ENCODE results near the gene PIK3CA. TPM values are rescaled to one million over a fixed set of nuclear protein-coding genes. Genes with fewer than 3 reads are reported as not detected.

Gene PIK3CA
- total RNA-seq, 1 experiment from 2014 or later: 12.0 TPM

DNA sequence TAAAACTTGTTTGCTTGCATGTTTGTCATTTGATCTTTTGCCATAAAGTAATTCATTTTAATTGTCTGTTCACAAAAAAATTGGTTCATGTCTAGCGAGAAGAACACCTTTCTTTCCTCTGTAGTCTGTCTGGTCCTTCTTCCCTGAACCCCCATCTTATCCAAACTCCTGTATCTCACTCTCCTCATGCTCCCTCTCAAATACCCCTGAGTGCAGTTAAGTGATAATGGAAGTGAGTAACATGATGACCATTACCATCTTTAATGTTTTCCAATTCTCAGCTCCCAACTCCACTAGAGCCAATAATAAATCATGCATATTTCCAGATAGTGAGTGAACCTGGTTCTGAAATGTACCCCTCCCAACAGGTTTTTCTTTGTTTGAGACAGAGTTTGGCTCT, 116.9 kb downstream of the PIK3CA start:
- Histone ChIP-seq H3T11ph (ENCODE audit: low read length) (no peak overlapping the region), H4K91ac (ENCODE audit: insufficient read length, low read depth, low read length) (no peak overlapping the region), H3K23me2 (ENCODE audit: insufficient read length, low read depth, low read length, poor library complexity, severe bottlenecking) (peaks cover 4% of the 10 kb centered on the region), H3K23ac (ENCODE audit: insufficient read length, low read depth, low read length) (no peak overlapping the region), H3K27ac (ENCODE audit: insufficient read length, low read depth, low read length) (no peak overlapping the region), H3K9me3 (ENCODE audit: control insufficient read depth, low read depth, low read length) (no peaks in the 10 kb centered on the region), H3K79me1 (ENCODE audit: insufficient read depth, low read depth, low read length, poor library complexity, severe bottlenecking) (no peaks in the 10 kb centered on the region), H3K27me3 (ENCODE audit: insufficient read depth, low read length) (no peaks in the 10 kb centered on the region), H2BK15ac (ENCODE audit: low read depth, low read length) (no peak overlapping the region), H2BK20ac (ENCODE audit: low read depth, low read length, poor library complexity, severe bottlenecking) (no peak overlapping the region), H4K8ac (replicated peaks; ENCODE audit: insufficient read length, low read depth, low read length) (no peak overlapping the region), H4K20me1 (ENCODE audit: control insufficient read depth, insufficient read depth, insufficient read length) (no peaks in the 10 kb centered on the region), H3K4ac (ENCODE audit: low read depth, low read length) (no peak overlapping the region), H3K9ac (ENCODE audit: extremely low read depth, insufficient read length, low read length) (no peak overlapping the region), H2AFZ (ENCODE audit: low read length) (no peak overlapping the region), H3K4me1 (ENCODE audit: insufficient read depth, low read length) (no peaks in the 10 kb centered on the region), H3K79me2 (ENCODE audit: insufficient read depth, low read length) (no peaks in the 10 kb centered on the region), H3K4me2 (ENCODE audit: insufficient read depth, insufficient read length, low read length) (no peak overlapping the region), H3K14ac (ENCODE audit: insufficient read depth, low read length) (no peak overlapping the region), H3K18ac (ENCODE audit: insufficient read length, low read depth, low read length) (no peak overlapping the region), H3K56ac (ENCODE audit: insufficient read length, low read depth, low read length) (no peak overlapping the region), H2BK120ac (ENCODE audit: low read depth, low read length, poor library complexity, severe bottlenecking) (no peak overlapping the region), H4K5ac (ENCODE audit: insufficient read length, low read depth, low read length) (no peak overlapping the region), H2BK5ac (ENCODE audit: insufficient read length, low read length) (no peak overlapping the region), H2BK12ac (ENCODE audit: insufficient read length, low read depth, low read length) (no peak overlapping the region), H2AK5ac (ENCODE audit: insufficient read length, low read length) (no peak overlapping the region)
- Mint-ChIP-seq H3K27ac (no peak overlapping the region), H3K36me3 (ENCODE audit: insufficient read depth in 1 of 3, low read depth in 3 of 3) (peaks cover 7 to 13% (median 11%) of the 10 kb centered on the region in 3 experiments; a peak in 6 of 7 replicates), H3K4me1 (peaks cover 2% of the 10 kb centered on the region in 2 experiments; a peak in 1 of 4 replicates), H3K9me3 (peaks cover 5 to 8% of the 10 kb centered on the region in 2 experiments; a peak in 4 of 5 replicates), H3K27me3 (ENCODE audit: low read depth) (peaks cover 25% of the 10 kb centered on the region), H3K4me3 (no peak overlapping the region)
- DNase-seq: no peak
- no CpG with 5 or more reads among the region's 1 CpG for WGBS (ENCODE audit: extremely low coverage, insufficient read length, low lambda C conversion rate)
- TF ChIP-seq, protein P1, sequence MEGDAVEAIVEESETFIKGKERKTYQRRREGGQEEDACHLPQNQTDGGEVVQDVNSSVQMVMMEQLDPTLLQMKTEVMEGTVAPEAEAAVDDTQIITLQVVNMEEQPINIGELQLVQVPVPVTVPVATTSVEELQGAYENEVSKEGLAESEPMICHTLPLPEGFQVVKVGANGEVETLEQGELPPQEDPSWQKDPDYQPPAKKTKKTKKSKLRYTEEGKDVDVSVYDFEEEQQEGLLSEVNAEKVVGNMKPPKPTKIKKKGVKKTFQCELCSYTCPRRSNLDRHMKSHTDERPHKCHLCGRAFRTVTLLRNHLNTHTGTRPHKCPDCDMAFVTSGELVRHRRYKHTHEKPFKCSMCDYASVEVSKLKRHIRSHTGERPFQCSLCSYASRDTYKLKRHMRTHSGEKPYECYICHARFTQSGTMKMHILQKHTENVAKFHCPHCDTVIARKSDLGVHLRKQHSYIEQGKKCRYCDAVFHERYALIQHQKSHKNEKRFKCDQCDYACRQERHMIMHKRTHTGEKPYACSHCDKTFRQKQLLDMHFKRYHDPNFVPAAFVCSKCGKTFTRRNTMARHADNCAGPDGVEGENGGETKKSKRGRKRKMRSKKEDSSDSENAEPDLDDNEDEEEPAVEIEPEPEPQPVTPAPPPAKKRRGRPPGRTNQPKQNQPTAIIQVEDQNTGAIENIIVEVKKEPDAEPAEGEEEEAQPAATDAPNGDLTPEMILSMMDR (conservative IDR thresholded peaks at IDR 0.05): no peak

Measured in H9 (cell line).